ENCODE measurements around the gene VAMP1. TPM values are rescaled to one million over a fixed set of nuclear protein-coding genes. Genes with fewer than 3 reads are reported as not detected.

The VAMP1 gene
- total and polyA plus RNA-seq, 2 donors from 2014 or later: 4.9 to 13.2 TPM

GRCh38 chr12:6466184-6466573 is 4.3 kb downstream of the VAMP1 start:
- peaks cover 3 to 13% (median 4%) of the 10 kb centered on the region in 3 donors for H3K4me1 ChIP-seq (ENCODE audit: control insufficient read depth in 2 of 3, insufficient read depth in 2 of 3, low read depth in 1 of 3, low read length in 3 of 3)
- no peak overlapping the region for H3K9ac ChIP-seq (ENCODE audit: low read length in 3 of 3)
- DNase-seq: no peak
- TF ChIP-seq CTCF (IDR thresholded peaks at IDR 0.05; ENCODE audit: borderline replicate concordance, extremely low read depth, insufficient read depth): no peak
- H3K27ac ChIP-seq (ENCODE audit: low read depth in 2 of 2, low read length in 2 of 2): no peak overlapping the region
- H3K9me3 ChIP-seq (ENCODE audit: control insufficient read depth in 2 of 3, insufficient read depth in 1 of 3, low read length in 3 of 3): no peaks in the 10 kb centered on the region
- FAIRE-seq: no peak
- H3K27me3 ChIP-seq (ENCODE audit: control insufficient read depth, insufficient read depth, low read length): no peaks in the 10 kb centered on the region
- H3K36me3 ChIP-seq (ENCODE audit: control insufficient read depth in 2 of 3, insufficient read depth in 3 of 3, low read length in 3 of 3): peaks cover 2 to 29% (median 5%) of the 10 kb centered on the region in 3 donors
- no peak overlapping the region for H3K4me3 ChIP-seq (ENCODE audit: low read length in 3 of 3)
- intact Hi-C loops (cut with DNase I): loop anchor here (10.0 kb wide), 1 partner anchor 51 kb away; no protein-coding TSS in a partner anchor

DNA sequence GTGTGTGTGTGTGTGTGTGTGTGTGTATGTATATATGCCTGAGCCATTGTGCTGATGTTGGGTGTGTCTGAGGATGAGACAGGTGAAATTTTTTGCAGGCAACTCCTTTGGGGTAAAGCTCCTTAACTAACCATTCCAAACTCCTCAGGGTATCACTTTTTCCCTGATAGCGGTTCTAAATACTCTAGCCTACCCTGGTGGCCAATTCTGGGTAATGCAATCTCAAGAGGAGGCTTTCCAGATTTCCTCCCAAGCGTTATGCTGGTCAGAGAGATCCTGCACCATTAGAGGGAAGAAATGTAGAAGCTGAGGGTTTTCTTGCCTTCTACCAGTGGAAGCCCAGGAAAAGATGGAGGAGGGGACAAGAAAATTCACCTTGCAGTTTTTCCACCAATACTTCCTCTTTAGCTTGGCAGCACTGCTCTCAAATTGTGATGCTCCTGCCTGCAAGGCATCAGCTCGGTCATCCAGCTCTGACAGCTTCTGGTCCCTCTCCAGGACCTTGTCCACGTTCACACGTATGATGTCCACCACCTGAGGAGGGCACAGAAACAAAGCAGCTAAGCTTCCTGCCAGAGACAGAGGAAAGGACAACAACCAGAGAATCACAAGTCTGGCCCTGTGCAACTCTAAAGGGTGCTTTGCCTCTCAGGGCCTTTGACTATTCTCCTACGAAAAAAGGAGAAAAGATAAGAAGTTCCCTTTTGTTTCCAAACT is 4.9 kb downstream of the VAMP1 start:
- peak; percentile 91 for TF ChIP-seq CTCF (IDR thresholded peaks at IDR 0.05; ENCODE audit: borderline replicate concordance, extremely low read depth, insufficient read depth)
- intact Hi-C loops (cut with DNase I): loop anchor here (10.0 kb wide), 1 partner anchor 51 kb away; no protein-coding TSS in a partner anchor
- no peaks in the 10 kb centered on the region for H3K9me3 ChIP-seq (ENCODE audit: control insufficient read depth in 2 of 3, insufficient read depth in 1 of 3, low read length in 3 of 3)
- no peak overlapping the region for H3K4me3 ChIP-seq (ENCODE audit: low read length in 3 of 3)
- H3K4me1 ChIP-seq (ENCODE audit: control insufficient read depth in 2 of 3, insufficient read depth in 2 of 3, low read depth in 1 of 3, low read length in 3 of 3): peaks cover 3 to 12% (median 4%) of the 10 kb centered on the region in 3 donors
- DNase-seq (peak in 4 of 5 donors; percentile 63 to 86 (median 77)), FAIRE-seq (no peak)
- no peak overlapping the region for H3K27ac ChIP-seq (ENCODE audit: low read depth in 2 of 2, low read length in 2 of 2)
- peaks cover 2 to 33% (median 9%) of the 10 kb centered on the region in 3 donors for H3K36me3 ChIP-seq (ENCODE audit: control insufficient read depth in 2 of 3, insufficient read depth in 3 of 3, low read length in 3 of 3)
- no peaks in the 10 kb centered on the region for H3K27me3 ChIP-seq (ENCODE audit: control insufficient read depth, insufficient read depth, low read length)
- H3K9ac ChIP-seq (ENCODE audit: low read length in 3 of 3): no peak overlapping the region

- intact Hi-C loops (cut with DNase I): loop anchor here (10.0 kb wide), 1 partner anchor 50 kb away; no protein-coding TSS in a partner anchor
- Histone ChIP-seq H3K4me1 (ENCODE audit: control insufficient read depth in 2 of 3, insufficient read depth in 2 of 3, low read depth in 1 of 3, low read length in 3 of 3) (peaks cover under 1 to 8% (median 3%) of the 10 kb centered on the region in 3 donors), H3K27me3 (ENCODE audit: control insufficient read depth, insufficient read depth, low read length) (no peaks in the 10 kb centered on the region), H3K9me3 (ENCODE audit: control insufficient read depth in 2 of 3, insufficient read depth in 1 of 3, low read length in 3 of 3) (no peaks in the 10 kb centered on the region), H3K9ac (ENCODE audit: low read length in 3 of 3) (no peak overlapping the region), H3K4me3 (ENCODE audit: low read length in 3 of 3) (no peak overlapping the region), H3K27ac (ENCODE audit: low read depth in 2 of 2, low read length in 2 of 2) (no peak overlapping the region), H3K36me3 (ENCODE audit: control insufficient read depth in 2 of 3, insufficient read depth in 3 of 3, low read length in 3 of 3) (peaks cover 2 to 36% (median 11%) of the 10 kb centered on the region in 3 donors)
- DNase-seq: no peak
- TF ChIP-seq CTCF (IDR thresholded peaks at IDR 0.05; ENCODE audit: borderline replicate concordance, extremely low read depth, insufficient read depth): no peak
- no peak for FAIRE-seq
Measured at GRCh38 chr12:6464531-6464930, 5.9 kb downstream of the VAMP1 start.
